ENCODE measurements around the gene RIPK1. TPM values are rescaled to one million over a fixed set of nuclear protein-coding genes. Genes with fewer than 3 reads are reported as not detected.
A peak's percentile ranks its signal among the peaks of the same experiment; 100 is the strongest.

Gene RIPK1
- polyA plus RNA-seq, 6 donors from 2014 or later: 4.8 to 14.1 (median 9.5) TPM

- ATAC-seq (ENCODE audit: low read depth in 2 of 2) (no peak), DNase-seq (no peak)
- Mint-ChIP-seq H3K27ac (peak overlapping the region in 1 of 6 donors; percentile 27), H3K27me3 (no peaks in the 10 kb centered on the region), H3K4me1 (peaks cover 13 to 16% (median 14%) of the 10 kb centered on the region in 3 donors), H3K9me3 (no peaks in the 10 kb centered on the region), H3K36me3 (peaks cover 8 to 12% of the 10 kb centered on the region in 2 donors), H3K4me3 (no peak overlapping the region)
These were observed 46.1 kb downstream of the RIPK1 start for GRCh38 chr6:3114377-3114776.

GRCh38 chr6:3117912-3118352 is 49.6 kb downstream of the RIPK1 start:
- Mint-ChIP-seq H3K36me3 (peaks cover 0 to 4% of the 10 kb centered on the region in 2 donors), H3K9me3 (no peaks in the 10 kb centered on the region), H3K4me3 (peak overlapping the region; percentile 88 to 97 (median 96)), H3K4me1 (peaks cover 14 to 19% (median 16%) of the 10 kb centered on the region in 3 donors), H3K27ac (peak overlapping the region; percentile 89 to 99 (median 96)), H3K27me3 (no peaks in the 10 kb centered on the region)
- DNase-seq: no peak
- ATAC-seq (ENCODE audit: low read depth in 2 of 2): peak; percentile 65 to 68

- DNase-seq: peak; percentile 100
- Mint-ChIP-seq H3K4me3 (peak within 1 kb of the TSS; percentile 88 to 97 (median 96)), H3K27ac (peak within 1 kb of the TSS; percentile 89 to 99 (median 96)), H3K4me1 (peaks cover 14 to 19% (median 16%) of the 10 kb centered on the region in 3 donors), H3K27me3 (no peaks in the 10 kb centered on the region), H3K9me3 (no peaks in the 10 kb centered on the region), H3K36me3 (peaks cover 0 to 1% of the 10 kb centered on the region in 2 donors)
- peak; percentile 84 to 87 for ATAC-seq (ENCODE audit: low read depth in 2 of 2)
These were observed 50.2 kb downstream of the RIPK1 start, which contains the start of gene BPHL for GRCh38 chr6:3118353-3119039. TSS of gene BPHL (plus strand) at chr6:3118711. CDS start at chr6:3118741, 30 bp downstream.

- H3K9me3 Mint-ChIP-seq: no peaks in the 10 kb centered on the region
- peak overlapping the region in 5 of 6 donors; percentile 3 to 95 (median 87) for H3K27ac Mint-ChIP-seq
- peaks cover 14 to 19% (median 16%) of the 10 kb centered on the region in 3 donors for H3K4me1 Mint-ChIP-seq
- H3K4me3 Mint-ChIP-seq: peak overlapping the region; percentile 88 to 97 (median 96)
- no peaks in the 10 kb centered on the region for H3K27me3 Mint-ChIP-seq
- H3K36me3 Mint-ChIP-seq: no peaks in the 10 kb centered on the region
- DNase-seq: no peak
- ATAC-seq (ENCODE audit: low read depth in 2 of 2): peak; percentile 13 to 19
These were observed 50.9 kb downstream of the RIPK1 start for GRCh38 chr6:3119040-3119723.

- H3K4me1 Mint-ChIP-seq: peaks cover 17 to 28% (median 22%) of the 10 kb centered on the region in 3 donors
- no peak overlapping the region for H3K27ac Mint-ChIP-seq
- peak overlapping the region in 1 of 8 donors; percentile 69 for H3K4me3 Mint-ChIP-seq
- no peaks in the 10 kb centered on the region for H3K27me3 Mint-ChIP-seq
- DNase-seq (no peak), ATAC-seq (ENCODE audit: low read depth in 2 of 2) (no peak)
- H3K36me3 Mint-ChIP-seq: no peaks in the 10 kb centered on the region
- no peaks in the 10 kb centered on the region for H3K9me3 Mint-ChIP-seq
These were observed 52.4 kb downstream of the RIPK1 start for GRCh38 chr6:3120765-3121089.

GRCh38 chr6:3122823-3123182 is 54.5 kb downstream of the RIPK1 start:
- Mint-ChIP-seq H3K27me3 (no peaks in the 10 kb centered on the region), H3K9me3 (no peaks in the 10 kb centered on the region), H3K27ac (peak overlapping the region in 1 of 6 donors; percentile 52), H3K4me3 (no peak overlapping the region), H3K4me1 (peaks cover 12 to 27% (median 22%) of the 10 kb centered on the region in 3 donors), H3K36me3 (no peaks in the 10 kb centered on the region)
- ATAC-seq (ENCODE audit: low read depth in 2 of 2) (no peak), DNase-seq (no peak)

GRCh38 chr6:3124667-3125066 is 56.4 kb downstream of the RIPK1 start:
- Mint-ChIP-seq H3K9me3 (no peaks in the 10 kb centered on the region), H3K27me3 (no peaks in the 10 kb centered on the region)
- peak; percentile 29 to 46 for ATAC-seq (ENCODE audit: low read depth in 2 of 2)

GRCh38 chr6:3125815-3126214 is 57.5 kb downstream of the RIPK1 start:
- DNase-seq (no peak), ATAC-seq (ENCODE audit: low read depth in 2 of 2) (no peak)
- Mint-ChIP-seq H3K27ac (no peak overlapping the region), H3K4me3 (no peak overlapping the region), H3K9me3 (no peaks in the 10 kb centered on the region), H3K27me3 (no peaks in the 10 kb centered on the region), H3K36me3 (peaks cover 6 to 14% of the 10 kb centered on the region in 2 donors), H3K4me1 (peaks cover 3 to 17% (median 10%) of the 10 kb centered on the region in 3 donors)

More at GRCh38 chr6:3124667-3125066, 56.4 kb downstream of the RIPK1 start:
- Mint-ChIP-seq H3K27ac (peak overlapping the region in 1 of 6 donors; percentile 9), H3K36me3 (peaks cover 6 to 11% of the 10 kb centered on the region in 2 donors), H3K4me1 (peaks cover 3 to 17% (median 10%) of the 10 kb centered on the region in 3 donors), H3K4me3 (no peak overlapping the region)
- DNase-seq: no peak

GRCh38 chr6:3128356-3129108 is 60.2 kb downstream of the RIPK1 start:
- ATAC-seq (ENCODE audit: low read depth in 2 of 2) (no peak), DNase-seq (no peak)
- Mint-ChIP-seq H3K36me3 (peaks cover 8 to 36% of the 10 kb centered on the region in 2 donors), H3K9me3 (no peaks in the 10 kb centered on the region), H3K27ac (peak overlapping the region in 1 of 6 donors; percentile 24), H3K4me3 (no peak overlapping the region), H3K4me1 (peaks cover 3 to 17% (median 10%) of the 10 kb centered on the region in 3 donors), H3K27me3 (no peaks in the 10 kb centered on the region)

- Mint-ChIP-seq H3K4me3 (no peak overlapping the region), H3K27ac (no peak overlapping the region), H3K36me3 (peaks cover 27 to 47% of the 10 kb centered on the region in 2 donors), H3K27me3 (no peaks in the 10 kb centered on the region), H3K9me3 (no peaks in the 10 kb centered on the region), H3K4me1 (no peaks in the 10 kb centered on the region)
- no peak for DNase-seq
- ATAC-seq (ENCODE audit: low read depth in 2 of 2): no peak
These were observed 63.4 kb downstream of the RIPK1 start for GRCh38 chr6:3131695-3132094.

- no peak for DNase-seq
- H3K4me1 Mint-ChIP-seq: peaks cover 0 to 1% (median under 1%) of the 10 kb centered on the region in 3 donors
- no peaks in the 10 kb centered on the region for H3K27me3 Mint-ChIP-seq
- no peak overlapping the region for H3K27ac Mint-ChIP-seq
- no peak for ATAC-seq (ENCODE audit: low read depth in 2 of 2)
- H3K4me3 Mint-ChIP-seq: no peak overlapping the region
- H3K9me3 Mint-ChIP-seq: no peaks in the 10 kb centered on the region
- peaks cover 36 to 55% of the 10 kb centered on the region in 2 donors for H3K36me3 Mint-ChIP-seq
These were observed 65.2 kb downstream of the RIPK1 start for GRCh38 chr6:3133515-3133914.

GRCh38 chr6:3135668-3136291 is 67.5 kb downstream of the RIPK1 start:
- peaks cover 30 to 43% of the 10 kb centered on the region in 2 donors for H3K36me3 Mint-ChIP-seq
- DNase-seq (no peak), ATAC-seq (ENCODE audit: low read depth in 2 of 2) (no peak)
- peaks cover 11 to 13% (median 11%) of the 10 kb centered on the region in 3 donors for H3K4me1 Mint-ChIP-seq
- no peak overlapping the region for H3K4me3 Mint-ChIP-seq
- no peaks in the 10 kb centered on the region for H3K9me3 Mint-ChIP-seq
- no peaks in the 10 kb centered on the region for H3K27me3 Mint-ChIP-seq
- no peak overlapping the region for H3K27ac Mint-ChIP-seq
